Central memory CD8-positive, alpha-beta T cell (primary cell): ENCODE results near the gene HOXC12.

ENCODE experiments used
- ATAC-seq: fragments of 150-1000 bp; cut with Tn5 transposase; replicated peaks from 2 replicates; pipeline ENCODE4 v1.10.0; 2022; ENCODE audit warnings: mild to moderate bottlenecking, moderate FRiP score, moderate number of reproducible peaks; ENCODE audit not compliant: poor library complexity, severe bottlenecking; ENCODE audit errors: extremely low read depth
- DNase-seq, 2 donors: peaks; one replicate each; pipeline ENCODE4 v3.0.0; 2021; ENCODE audit warnings: low spot score in 2 of 2
- H3K27ac Mint-ChIP-seq: one replicate; pipeline ENCODE4 v1.8.0; 2022; ENCODE audit warnings: low read depth, mild to moderate bottlenecking, moderate library complexity, mixed read lengths
- H3K27me3 Mint-ChIP-seq: one replicate; pipeline ENCODE4 v1.8.0; 2022; ENCODE audit warnings: mixed read lengths
- H3K36me3 Mint-ChIP-seq: one replicate; pipeline ENCODE4 v1.8.0; 2022; ENCODE audit warnings: mild to moderate bottlenecking, moderate library complexity, mixed read lengths; ENCODE audit not compliant: insufficient read depth
- H3K4me1 Mint-ChIP-seq: one replicate; pipeline ENCODE4 v1.8.0; 2022; ENCODE audit warnings: mixed read lengths
- H3K4me3 Mint-ChIP-seq: one replicate; pipeline ENCODE4 v1.8.0; 2022; ENCODE audit warnings: mild to moderate bottlenecking, moderate library complexity, mixed read lengths
- H3K9me3 Mint-ChIP-seq: one replicate; pipeline ENCODE4 v1.8.0; 2022; ENCODE audit warnings: mixed read lengths

HOXC12 gene

GRCh38 chr12:53944907-53945847, 9.5 kb upstream of the HOXC12 start:
- Mint-ChIP-seq H3K4me1 (no peaks in the 10 kb centered on the region), H3K4me3 (no peak overlapping the region), H3K9me3 (no peaks in the 10 kb centered on the region), H3K27me3 (peaks cover 100% of the 10 kb centered on the region), H3K27ac (no peak overlapping the region), H3K36me3 (peaks cover 5% of the 10 kb centered on the region)
- ATAC-seq (no peak), DNase-seq (no peak)

DNA sequence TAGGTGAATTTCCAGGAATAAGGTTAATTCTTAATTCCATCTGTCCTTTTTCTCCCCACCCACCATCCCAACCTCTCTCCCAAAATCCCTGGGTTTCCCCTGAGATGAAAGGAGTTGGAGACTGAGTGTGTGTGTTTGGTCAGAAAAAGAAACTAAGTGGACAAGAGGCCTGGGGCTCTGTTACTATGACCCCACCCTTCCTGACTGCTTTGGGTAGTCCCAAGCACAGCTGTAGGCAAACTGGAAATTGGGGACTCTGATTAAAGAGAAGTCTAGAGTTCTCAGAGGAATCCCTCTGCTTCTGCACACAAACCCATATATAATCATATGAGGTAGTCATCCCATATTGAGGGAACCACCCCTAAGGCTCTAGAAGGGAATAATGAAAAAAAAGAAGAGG, 7.0 kb upstream of the HOXC12 start:
- no peaks in the 10 kb centered on the region for H3K9me3 Mint-ChIP-seq
- peaks cover 100% of the 10 kb centered on the region for H3K27me3 Mint-ChIP-seq
- no peak overlapping the region for H3K4me3 Mint-ChIP-seq
- peaks cover 23% of the 10 kb centered on the region for H3K36me3 Mint-ChIP-seq
- H3K4me1 Mint-ChIP-seq: peaks cover 14% of the 10 kb centered on the region
- H3K27ac Mint-ChIP-seq: no peak overlapping the region
- no peak for ATAC-seq
- DNase-seq: no peak

DNA sequence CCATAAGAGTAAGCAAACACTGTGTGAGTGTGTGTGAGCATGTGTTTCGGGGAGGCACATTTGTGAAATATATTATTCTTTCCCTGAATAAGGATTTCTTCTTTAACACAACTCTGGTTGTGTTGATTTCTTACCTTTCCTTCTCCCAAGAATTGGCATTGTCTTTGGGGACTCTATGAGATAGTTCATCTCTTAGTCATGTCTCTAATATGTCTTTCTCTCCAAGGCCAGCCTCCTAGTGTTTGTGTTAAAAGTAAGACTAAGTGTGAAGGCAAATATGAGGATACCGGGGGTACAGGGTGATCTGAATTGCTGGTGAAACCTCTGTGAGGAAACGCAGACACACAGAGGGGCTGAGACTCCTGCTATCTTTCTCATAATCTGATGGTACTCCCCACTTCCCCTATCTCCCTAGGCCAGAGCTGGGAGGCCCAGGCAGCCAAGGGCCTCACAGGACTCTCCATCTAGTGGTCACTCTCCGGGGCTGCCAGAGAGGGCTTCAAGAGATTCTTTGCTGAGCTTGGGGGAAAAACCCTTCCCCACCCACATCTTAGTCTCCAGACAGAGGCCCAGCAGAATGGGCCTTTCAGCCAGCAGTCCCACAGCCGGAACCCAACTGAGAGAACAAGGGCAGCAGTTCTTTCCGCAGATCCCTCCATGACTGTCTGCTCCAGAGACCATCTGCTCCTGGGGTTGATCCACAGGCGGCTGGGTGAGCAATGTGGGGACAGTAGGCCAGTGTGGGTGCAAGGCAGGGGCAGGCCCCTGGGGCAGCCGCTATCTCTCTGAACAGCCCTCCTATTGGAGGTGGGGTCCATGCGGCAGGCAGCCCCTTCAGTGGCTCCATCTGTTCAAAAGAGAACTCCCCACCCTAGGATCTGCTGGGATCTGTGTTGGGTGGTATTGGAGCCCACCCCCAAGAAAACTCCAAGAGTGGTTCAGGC, 5.8 kb upstream of the HOXC12 start:
- no peak for ATAC-seq
- Mint-ChIP-seq H3K4me3 (no peak overlapping the region), H3K27ac (no peak overlapping the region), H3K4me1 (peaks cover 14% of the 10 kb centered on the region), H3K27me3 (peaks cover 100% of the 10 kb centered on the region), H3K36me3 (peaks cover 29% of the 10 kb centered on the region), H3K9me3 (no peaks in the 10 kb centered on the region)
- no peak for DNase-seq

DNA sequence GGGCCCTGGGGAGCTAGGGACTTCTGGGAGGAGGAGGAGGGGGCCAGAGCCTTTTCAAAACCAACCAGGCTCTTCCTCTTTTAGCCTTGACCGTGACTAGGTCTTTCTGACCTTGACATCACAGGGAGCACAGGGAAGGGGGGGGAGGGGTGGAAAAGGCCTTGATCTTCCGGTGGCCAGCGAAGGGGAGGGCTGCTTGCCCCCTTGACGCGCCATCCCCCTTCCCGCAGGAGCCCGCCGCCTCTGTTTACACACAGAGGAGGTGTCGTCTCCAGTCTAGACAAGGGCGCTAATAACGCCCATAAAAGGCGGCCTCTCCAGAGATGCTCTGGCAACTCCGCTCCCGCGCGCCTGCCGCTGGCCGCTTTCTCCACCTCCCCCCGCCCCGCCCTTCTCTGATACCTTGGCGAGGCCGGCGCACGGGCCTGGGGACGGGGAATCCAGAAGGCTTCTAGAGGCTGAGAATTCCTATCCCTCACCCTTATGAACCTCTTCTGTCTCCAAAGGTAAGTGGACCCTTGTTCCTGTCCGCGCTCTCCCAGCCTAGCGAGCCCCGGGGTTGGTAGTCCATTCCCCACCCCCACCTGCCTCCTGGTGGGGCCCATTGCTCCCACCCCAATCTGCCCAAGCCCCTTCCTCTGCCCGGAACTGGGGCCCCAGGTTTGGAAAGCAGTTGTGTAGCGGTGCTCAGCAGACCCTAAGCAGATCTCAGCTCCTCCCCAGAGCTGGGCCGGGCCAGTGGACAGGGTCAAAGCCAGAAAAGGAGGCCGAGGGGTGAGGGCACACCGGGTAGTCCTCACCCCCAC, 4.9 kb upstream of the HOXC12 start:
- DNase-seq: no peak
- peaks cover 34% of the 10 kb centered on the region for H3K36me3 Mint-ChIP-seq
- peaks cover 99% of the 10 kb centered on the region for H3K27me3 Mint-ChIP-seq
- no peak overlapping the region for H3K27ac Mint-ChIP-seq
- ATAC-seq: no peak
- H3K4me1 Mint-ChIP-seq: peaks cover 14% of the 10 kb centered on the region
- H3K4me3 Mint-ChIP-seq: no peak overlapping the region
- H3K9me3 Mint-ChIP-seq: no peaks in the 10 kb centered on the region

GRCh38 chr12:53950437-53950773, 4.3 kb upstream of the HOXC12 start:
- no peaks in the 10 kb centered on the region for H3K9me3 Mint-ChIP-seq
- peaks cover 14% of the 10 kb centered on the region for H3K4me1 Mint-ChIP-seq
- H3K27me3 Mint-ChIP-seq: peaks cover 95% of the 10 kb centered on the region
- ATAC-seq: no peak
- H3K36me3 Mint-ChIP-seq: peaks cover 31% of the 10 kb centered on the region
- no peak overlapping the region for H3K4me3 Mint-ChIP-seq
- no peak overlapping the region for H3K27ac Mint-ChIP-seq
- no peak for DNase-seq

DNA sequence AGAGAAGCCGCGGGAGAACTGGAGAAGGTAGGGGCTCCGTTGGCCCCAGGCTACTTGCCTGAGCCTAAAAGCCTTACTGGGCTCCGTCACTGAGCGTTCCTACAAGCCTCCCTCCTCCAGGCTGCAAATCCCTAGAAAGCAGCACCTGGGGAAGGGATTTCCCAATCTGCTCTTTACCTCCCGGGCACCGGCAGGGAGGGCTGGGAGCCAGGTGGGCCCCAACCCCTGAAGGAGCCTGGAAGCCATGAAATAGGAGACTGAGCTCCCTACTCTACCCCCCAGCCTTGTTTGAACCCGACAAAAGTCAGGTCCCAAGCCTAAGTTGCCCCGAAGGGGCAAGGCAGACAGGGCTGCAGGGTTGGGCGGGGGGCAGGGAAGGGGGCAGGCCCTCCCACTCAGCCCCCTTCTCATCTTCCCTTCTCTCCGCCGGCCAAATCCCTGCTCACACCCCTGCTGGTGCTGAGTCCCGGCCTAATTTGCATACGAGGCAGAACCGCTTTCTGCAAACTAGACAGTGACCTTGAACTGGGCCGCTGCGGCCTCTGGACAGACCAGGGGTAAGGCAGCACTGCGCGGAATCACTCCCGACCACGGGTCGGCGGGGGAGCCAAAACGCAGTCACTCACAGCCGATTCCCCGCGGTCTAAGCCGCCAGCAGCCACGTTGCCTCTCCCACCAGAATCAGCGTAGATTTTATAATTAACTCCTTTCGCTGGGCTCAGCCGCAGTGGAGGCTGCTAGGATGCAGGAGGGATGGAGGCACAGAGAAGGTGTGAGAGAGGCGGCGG, 3.7 kb upstream of the HOXC12 start:
- Mint-ChIP-seq H3K4me3 (peak overlapping the region; percentile 16), H3K27ac (peak overlapping the region; percentile 83), H3K27me3 (peaks cover 95% of the 10 kb centered on the region), H3K9me3 (no peaks in the 10 kb centered on the region), H3K4me1 (peaks cover 19% of the 10 kb centered on the region), H3K36me3 (peaks cover 35% of the 10 kb centered on the region)
- ATAC-seq (no peak), DNase-seq (no peak)

- ATAC-seq (no peak), DNase-seq (no peak)
- Mint-ChIP-seq H3K4me1 (peaks cover 26% of the 10 kb centered on the region), H3K27ac (peak overlapping the region; percentile 83), H3K36me3 (peaks cover 37% of the 10 kb centered on the region), H3K4me3 (peak overlapping the region; percentile 16), H3K27me3 (peaks cover 95% of the 10 kb centered on the region), H3K9me3 (no peaks in the 10 kb centered on the region)
Measured at GRCh38 chr12:53951577-53952334, 2.9 kb upstream of the HOXC12 start.

DNA sequence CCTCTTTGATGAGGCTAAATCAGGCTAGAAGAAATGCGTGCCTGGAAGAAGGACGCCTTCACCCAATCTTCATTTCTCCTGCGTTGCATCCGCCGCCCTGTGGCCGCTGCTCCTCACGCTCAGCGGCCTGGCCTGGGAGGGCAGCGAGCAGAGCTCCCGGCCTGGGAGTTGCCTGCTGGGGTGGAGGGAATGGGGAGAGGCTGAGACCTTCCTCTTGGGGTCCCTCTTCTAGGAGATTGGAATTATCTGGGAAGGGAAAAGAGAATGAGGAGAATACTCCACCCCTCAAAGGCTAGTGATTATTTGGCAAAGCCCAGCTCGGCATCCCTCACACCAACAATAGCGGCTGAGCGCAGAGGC, 2.4 kb upstream of the HOXC12 start:
- Mint-ChIP-seq H3K36me3 (peaks cover 37% of the 10 kb centered on the region), H3K27ac (peak overlapping the region; percentile 83), H3K4me1 (peaks cover 31% of the 10 kb centered on the region), H3K9me3 (no peaks in the 10 kb centered on the region), H3K27me3 (peaks cover 95% of the 10 kb centered on the region), H3K4me3 (peak overlapping the region; percentile 16)
- no peak for DNase-seq
- ATAC-seq: no peak

GRCh38 chr12:53952871-53953734, 1.6 kb upstream of the HOXC12 start:
- peak overlapping the region; percentile 16 for H3K4me3 Mint-ChIP-seq
- peaks cover 37% of the 10 kb centered on the region for H3K36me3 Mint-ChIP-seq
- DNase-seq (no peak), ATAC-seq (no peak)
- H3K4me1 Mint-ChIP-seq: peaks cover 31% of the 10 kb centered on the region
- peak overlapping the region; percentile 58 for H3K27ac Mint-ChIP-seq
- H3K27me3 Mint-ChIP-seq: peaks cover 95% of the 10 kb centered on the region
- H3K9me3 Mint-ChIP-seq: no peaks in the 10 kb centered on the region

DNA sequence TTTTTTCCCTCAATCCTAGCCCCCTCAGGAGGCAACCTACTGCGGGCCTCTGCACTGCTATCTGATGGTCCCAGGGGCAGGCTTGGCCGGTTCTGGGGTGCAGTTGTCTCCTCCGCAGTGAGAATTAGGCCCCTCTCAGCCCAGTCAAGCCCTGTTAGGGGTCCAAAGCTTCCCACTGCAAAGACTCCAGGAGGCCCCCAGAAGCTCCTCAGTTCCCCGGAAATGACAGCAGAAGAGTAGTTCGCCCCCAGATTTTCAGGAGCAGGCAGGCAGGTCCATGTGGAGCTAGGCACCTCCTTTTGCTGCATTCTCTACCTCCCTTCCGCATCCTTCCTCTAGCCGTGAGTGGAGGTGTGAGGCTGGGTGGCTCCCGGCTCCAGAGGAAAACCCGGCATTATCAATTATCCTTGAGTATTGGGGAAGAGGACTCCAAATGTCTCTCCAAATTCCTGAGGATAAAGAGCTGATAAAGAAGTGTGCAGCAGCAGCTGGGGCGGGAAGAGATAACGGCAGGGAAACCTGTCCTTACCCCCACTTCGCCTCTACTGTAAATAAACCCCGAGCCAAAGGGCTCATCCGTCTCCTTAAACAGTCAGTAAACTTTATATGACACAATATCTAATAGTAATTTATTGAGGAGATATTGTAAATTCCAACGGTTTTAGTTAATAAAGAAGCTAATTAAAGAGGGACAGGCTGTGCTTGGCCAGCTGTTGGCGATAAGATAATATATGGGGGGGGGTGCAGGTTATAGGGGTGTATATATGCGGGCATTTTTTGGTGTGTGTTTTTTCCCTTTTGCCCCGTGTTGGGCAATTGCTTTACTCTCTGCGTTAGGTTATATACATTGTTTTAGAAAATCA, 641 bp upstream of the HOXC12 start:
- ATAC-seq: no peak
- no peaks in the 10 kb centered on the region for H3K9me3 Mint-ChIP-seq
- peak overlapping the region; percentile 16 for H3K4me3 Mint-ChIP-seq
- H3K4me1 Mint-ChIP-seq: peaks cover 31% of the 10 kb centered on the region
- peaks cover 37% of the 10 kb centered on the region for H3K36me3 Mint-ChIP-seq
- no peak for DNase-seq
- H3K27ac Mint-ChIP-seq: peak overlapping the region; percentile 58
- peaks cover 95% of the 10 kb centered on the region for H3K27me3 Mint-ChIP-seq
